WTC11 (cell line): ENCODE results near the gene LYG1.

Experiments used
- AFF4 ChIP-seq: sonication (generic); formaldehyde crosslinking; IDR thresholded peaks from 2 replicates; pipeline ENCODE4 v1.8.1; 2023; ENCODE audit warnings: mild to moderate bottlenecking, missing genetic modification reagents, borderline replicate concordance
- ATF3 ChIP-seq: sonication (generic); formaldehyde crosslinking; conservative IDR thresholded peaks from 2 replicates; pipeline ENCODE4 v1.8.1; 2022; ENCODE audit warnings: mild to moderate bottlenecking, missing genetic modification reagents
- ATF6 ChIP-seq: sonication (generic); formaldehyde crosslinking; IDR thresholded peaks from 2 replicates; pipeline ENCODE4 v1.8.1; 2023; ENCODE audit warnings: mild to moderate bottlenecking, missing genetic modification reagents
- CREB1 ChIP-seq: sonication (generic); formaldehyde crosslinking; IDR thresholded peaks from 2 replicates; pipeline ENCODE4 v1.8.0; 2023; ENCODE audit warnings: mild to moderate bottlenecking, missing genetic modification reagents
- CTCF ChIP-seq: fragments of 200-600 bp; IDR thresholded peaks from 2 replicates; pipeline ENCODE4 v1.8.0; 2022; ENCODE audit warnings: antibody characterized with exemption
- E2F4 ChIP-seq: sonication (generic); formaldehyde crosslinking; IDR thresholded peaks from 2 replicates; pipeline ENCODE4 v1.8.1; 2022; ENCODE audit warnings: low read depth, mild to moderate bottlenecking, moderate library complexity, missing genetic modification reagents, borderline replicate concordance
- MAX ChIP-seq: sonication (generic); formaldehyde crosslinking; IDR thresholded peaks from 2 replicates; pipeline ENCODE4 v1.8.0; 2022; ENCODE audit warnings: mild to moderate bottlenecking, missing genetic modification reagents
- NFE2L1 ChIP-seq: sonication (generic); formaldehyde crosslinking; IDR thresholded peaks from 2 replicates; pipeline ENCODE4 v1.8.1; 2023; ENCODE audit warnings: missing genetic modification reagents
- NR1H2 ChIP-seq: sonication (generic); formaldehyde crosslinking; IDR thresholded peaks from 2 replicates; pipeline ENCODE4 v1.9.0; 2021; ENCODE audit warnings: mild to moderate bottlenecking, moderate library complexity, missing genetic modification reagents
- SP1 ChIP-seq: sonication (generic); formaldehyde crosslinking; conservative IDR thresholded peaks from 2 replicates; pipeline ENCODE4 v1.8.1; 2022; ENCODE audit warnings: missing genetic modification reagents
- ZBTB43 ChIP-seq: sonication (generic); formaldehyde crosslinking; IDR thresholded peaks from 2 replicates; pipeline ENCODE4 v1.8.1; 2023; ENCODE audit warnings: mild to moderate bottlenecking, missing genetic modification reagents
- ZNF671 ChIP-seq: fragments of 250-450 bp; sonication (Bioruptor Pico); IDR thresholded peaks from 2 replicates; pipeline ENCODE4 v1.8.0; 2021; ENCODE audit warnings: mild to moderate bottlenecking

GRCh38 chr2:99278793-99279291 lies 22.2 kb downstream of the LYG1 start:
- TF ChIP-seq ATF3 (no peak), CTCF (no peak), AFF4 (CRISPR knock-in tag) (no peak), ATF6 (CRISPR knock-in tag) (no peak), CREB1 (CRISPR knock-in tag) (no peak), NFE2L1 (no peak), SP1 (no peak), ZBTB43 (CRISPR knock-in tag) (no peak), E2F4 (CRISPR knock-in tag) (no peak), ZNF671 (CRISPR knock-in tag) (no peak), NR1H2 (CRISPR knock-in tag) (no peak), MAX (CRISPR knock-in tag) (no peak)
